ENCODE data around the gene ARSA. TPM values are rescaled to one million over a fixed set of nuclear protein-coding genes. Genes with fewer than 3 reads are reported as not detected.
A peak's percentile ranks its signal among the peaks of the same experiment; 100 is the strongest.

Gene ARSA
- total RNA-seq (2021; fragmentation: NEBNext Ultra II Directional; extraction: Animal tissue kit (Norgen Biotek cat#: 25700)): 10 to 100 TPM; 28.0 to 35.4 (median 30.6) TPM
- long read RNA-seq, transcript ARSA-201 (8 exons, 2,050 nt): major isoform, 12 of 23 reads
- long read RNA-seq, partial matches to known transcripts: 1 of 23 reads
- long read RNA-seq, other reads (novel, unspliced or antisense): 6 of 23 reads

DNA sequence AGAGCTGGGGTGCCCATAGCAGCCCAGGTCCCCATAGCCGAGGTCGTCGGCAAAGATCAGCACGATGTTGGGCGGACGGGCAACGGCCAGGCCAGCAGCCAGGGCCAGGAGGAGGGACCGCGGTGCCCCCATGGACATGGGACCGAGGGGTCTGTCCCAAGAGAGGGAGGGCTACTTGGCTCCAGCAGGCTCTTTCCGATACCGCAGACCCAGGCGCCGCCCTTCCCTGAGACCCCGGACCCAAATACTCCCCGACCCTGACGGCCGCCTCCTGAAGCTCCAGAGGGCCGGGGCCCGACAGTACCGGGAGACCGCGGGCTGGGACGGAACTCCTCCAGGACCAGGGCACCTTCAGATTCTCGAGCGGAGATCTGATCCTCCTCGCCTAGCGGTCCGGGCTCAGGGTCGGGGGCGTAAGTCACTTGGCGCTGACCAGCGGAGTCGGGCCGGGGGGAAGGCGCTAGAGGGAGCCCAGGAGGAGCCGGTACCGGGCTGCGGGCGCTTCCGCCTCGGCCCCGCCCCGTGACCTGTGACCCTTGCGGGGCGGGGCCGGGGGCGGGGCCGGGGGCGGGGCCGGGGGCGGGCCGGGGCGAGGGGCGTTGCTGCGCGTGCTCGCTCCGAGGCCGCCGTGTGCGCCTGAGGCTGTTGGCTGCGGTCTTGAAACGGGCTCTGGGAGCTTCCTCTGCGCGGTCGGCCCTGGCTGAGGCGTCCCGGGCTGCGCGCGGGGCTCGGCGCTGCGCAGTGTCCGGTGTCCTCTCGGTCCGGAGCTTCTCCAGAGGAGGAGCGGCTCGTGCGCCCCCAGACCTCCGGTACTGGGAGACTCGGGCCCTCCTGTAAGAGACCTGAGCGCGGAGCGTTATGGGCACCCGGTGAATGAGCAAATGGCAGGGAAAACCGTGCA is at the start of gene ARSA:
TSS of gene ARSA (minus strand) at position 511 of the 901 bp plus-strand sequence. CDS start at position 138, 373 bp downstream.
- no peaks in the 10 kb centered on the region for H3K9me3 Mint-ChIP-seq
- H3K27ac Mint-ChIP-seq: no peak within 1 kb of the TSS
- peak; percentile 81 for DNase-seq

GRCh38 chr22:50676661-50677492 is 48.9 kb upstream of the ARSA start:
- H3K36me3 Mint-ChIP-seq (ENCODE audit: low read depth): no peaks in the 10 kb centered on the region
- H3K9me3 Mint-ChIP-seq: peaks cover 8% of the 10 kb centered on the region; the same call in 1 of the 2 replicates
- H3K4me1 Mint-ChIP-seq (ENCODE audit: low read depth): no peaks in the 10 kb centered on the region
- no peak overlapping the region for H3K27ac Mint-ChIP-seq
- DNase-seq: no peak
- no peak for TF ChIP-seq CTCF (IDR thresholded peaks at IDR 0.05)
- H3K27me3 Mint-ChIP-seq (ENCODE audit: insufficient read depth): peaks cover 24% of the 10 kb centered on the region
- H3K4me3 Mint-ChIP-seq: no peak overlapping the region

More for the DNA sequence above, at the start of gene ARSA:
- peak; percentile 51; the same call in 1 of the 2 replicates for TF ChIP-seq CTCF (IDR thresholded peaks at IDR 0.05)
- Mint-ChIP-seq H3K27me3 (ENCODE audit: insufficient read depth) (peaks cover 2% of the 10 kb centered on the region), H3K4me1 (ENCODE audit: low read depth) (peaks cover 15% of the 10 kb centered on the region), H3K4me3 (peak within 1 kb of the TSS; percentile 91), H3K36me3 (ENCODE audit: low read depth) (no peaks in the 10 kb centered on the region)

DNA sequence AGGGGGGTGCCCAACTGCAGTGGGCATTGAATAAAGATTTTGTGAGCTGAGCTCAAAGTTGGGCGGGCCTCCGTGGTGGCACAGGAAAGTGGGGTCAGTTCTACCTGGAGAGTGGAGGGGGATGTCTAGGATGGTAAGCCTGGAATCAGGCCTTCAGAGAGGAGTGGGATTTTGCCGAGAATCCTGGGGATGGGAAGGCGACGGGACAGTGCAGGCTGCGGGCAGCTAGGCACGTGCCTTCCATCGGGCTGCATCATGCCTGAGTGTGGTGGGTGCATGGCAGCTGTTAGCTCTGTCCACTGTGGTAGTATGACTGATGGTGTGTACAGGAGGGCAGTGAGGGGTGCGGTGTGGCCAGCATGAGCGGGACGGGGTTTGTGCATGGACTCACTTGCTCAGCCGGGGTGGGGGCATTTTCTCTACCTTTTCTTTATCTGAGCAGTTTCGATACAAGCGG is 48.3 kb upstream of the ARSA start:
- Mint-ChIP-seq H3K27me3 (ENCODE audit: insufficient read depth) (peaks cover 28% of the 10 kb centered on the region), H3K36me3 (ENCODE audit: low read depth) (no peaks in the 10 kb centered on the region), H3K4me1 (ENCODE audit: low read depth) (no peaks in the 10 kb centered on the region), H3K27ac (no peak overlapping the region), H3K4me3 (no peak overlapping the region), H3K9me3 (peaks cover 8% of the 10 kb centered on the region; the same call in 1 of the 2 replicates)
- no peak for DNase-seq
- no peak for TF ChIP-seq CTCF (IDR thresholded peaks at IDR 0.05)

DNA sequence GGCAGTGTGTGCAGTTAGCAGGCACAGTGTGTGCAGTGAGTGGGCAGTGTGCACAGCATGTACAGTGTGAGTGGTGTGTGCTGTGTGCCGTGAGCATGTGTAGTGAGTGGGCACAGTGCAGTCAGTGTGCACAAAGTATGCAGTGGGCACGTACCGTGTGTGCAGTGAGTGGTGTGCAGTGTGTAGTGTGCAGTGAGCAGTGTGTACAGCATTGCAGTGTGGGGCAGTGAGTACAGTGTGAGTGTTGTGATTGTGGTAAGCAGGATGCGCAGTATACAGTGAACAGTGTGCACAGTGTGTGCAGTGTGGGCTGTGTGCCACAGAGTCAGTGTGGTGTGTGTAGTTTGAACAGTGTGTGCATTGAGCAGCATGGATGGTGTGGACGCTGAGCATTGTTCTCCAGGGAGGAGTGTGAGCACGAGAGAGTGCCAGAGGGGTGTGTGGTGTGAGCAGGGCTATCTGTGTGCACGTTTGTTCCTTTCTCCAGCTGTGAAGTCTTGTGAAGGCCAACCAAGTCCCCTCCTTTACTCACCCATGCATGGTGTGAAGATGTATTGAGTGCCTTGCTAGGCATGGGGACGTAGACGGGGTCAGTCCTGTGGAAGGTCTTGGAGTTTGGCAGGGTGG is 47.7 kb upstream of the ARSA start:
- no peak for DNase-seq
- no peak for TF ChIP-seq CTCF (IDR thresholded peaks at IDR 0.05)
- no peak overlapping the region for H3K4me3 Mint-ChIP-seq
- peaks cover 8% of the 10 kb centered on the region; the same call in 1 of the 2 replicates for H3K9me3 Mint-ChIP-seq
- H3K36me3 Mint-ChIP-seq (ENCODE audit: low read depth): no peaks in the 10 kb centered on the region
- H3K27me3 Mint-ChIP-seq (ENCODE audit: insufficient read depth): peaks cover 33% of the 10 kb centered on the region
- no peak overlapping the region for H3K27ac Mint-ChIP-seq
- H3K4me1 Mint-ChIP-seq (ENCODE audit: low read depth): no peaks in the 10 kb centered on the region

Measured in HFFc6 (cell line).